Fibroblast of the aortic adventitia (primary cell): ENCODE results near the gene ARMC2. TPM values are rescaled to one million over a fixed set of nuclear protein-coding genes. Genes with fewer than 3 reads are reported as not detected.

Experiments
- DNase-seq: peaks from one replicate; pipeline ENCODE4 v3.0.0-alpha.2; 2010; ENCODE audit warnings: low read depth
- H3K4me3 ChIP-seq: 2 replicates; pipeline ENCODE4 v1.5.1; 2011; ENCODE audit warnings: low read depth, mild to moderate bottlenecking, control low read depth, low read length, moderate library complexity
- total RNA-seq: library from RNA; depleted of rRNA; stranded (reverse); fragments of >200 nt; gene quantifications from 2 replicates; pipeline ENCODE4 v1.2.3, GENCODE V29; 2012; ENCODE audit warnings: low replicate concordance
- TF ChIP-seq, protein P1 (sequence below): IDR thresholded peaks from 2 replicates; pipeline ENCODE4 v1.5.1; 2011; ENCODE audit warnings: mild to moderate bottlenecking, low read length, control low read depth, inconsistent platforms; ENCODE audit not compliant: insufficient read depth

ARMC2 gene
- total RNA-seq, 1 donor, result 2.5 TPM

GRCh38 chr6:108983151-108983550, 134.9 kb downstream of the ARMC2 start:
- peak; percentile 23 for DNase-seq
- TF ChIP-seq, protein P1, sequence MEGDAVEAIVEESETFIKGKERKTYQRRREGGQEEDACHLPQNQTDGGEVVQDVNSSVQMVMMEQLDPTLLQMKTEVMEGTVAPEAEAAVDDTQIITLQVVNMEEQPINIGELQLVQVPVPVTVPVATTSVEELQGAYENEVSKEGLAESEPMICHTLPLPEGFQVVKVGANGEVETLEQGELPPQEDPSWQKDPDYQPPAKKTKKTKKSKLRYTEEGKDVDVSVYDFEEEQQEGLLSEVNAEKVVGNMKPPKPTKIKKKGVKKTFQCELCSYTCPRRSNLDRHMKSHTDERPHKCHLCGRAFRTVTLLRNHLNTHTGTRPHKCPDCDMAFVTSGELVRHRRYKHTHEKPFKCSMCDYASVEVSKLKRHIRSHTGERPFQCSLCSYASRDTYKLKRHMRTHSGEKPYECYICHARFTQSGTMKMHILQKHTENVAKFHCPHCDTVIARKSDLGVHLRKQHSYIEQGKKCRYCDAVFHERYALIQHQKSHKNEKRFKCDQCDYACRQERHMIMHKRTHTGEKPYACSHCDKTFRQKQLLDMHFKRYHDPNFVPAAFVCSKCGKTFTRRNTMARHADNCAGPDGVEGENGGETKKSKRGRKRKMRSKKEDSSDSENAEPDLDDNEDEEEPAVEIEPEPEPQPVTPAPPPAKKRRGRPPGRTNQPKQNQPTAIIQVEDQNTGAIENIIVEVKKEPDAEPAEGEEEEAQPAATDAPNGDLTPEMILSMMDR, result no peak

GRCh38 chr6:108985301-108985700, 137.1 kb downstream of the ARMC2 start:
- DNase-seq, result no peak
- H3K4me3 ChIP-seq, result no peak overlapping the region
- TF ChIP-seq, protein P1, result no peak

More at GRCh38 chr6:108983151-108983550, 134.9 kb downstream of the ARMC2 start:
- no peak overlapping the region for H3K4me3 ChIP-seq

GRCh38 chr6:108987156-108987555, 138.9 kb downstream of the ARMC2 start:
- no peak overlapping the region for H3K4me3 ChIP-seq
- TF ChIP-seq, protein P1, result no peak
- DNase-seq, result no peak

DNA sequence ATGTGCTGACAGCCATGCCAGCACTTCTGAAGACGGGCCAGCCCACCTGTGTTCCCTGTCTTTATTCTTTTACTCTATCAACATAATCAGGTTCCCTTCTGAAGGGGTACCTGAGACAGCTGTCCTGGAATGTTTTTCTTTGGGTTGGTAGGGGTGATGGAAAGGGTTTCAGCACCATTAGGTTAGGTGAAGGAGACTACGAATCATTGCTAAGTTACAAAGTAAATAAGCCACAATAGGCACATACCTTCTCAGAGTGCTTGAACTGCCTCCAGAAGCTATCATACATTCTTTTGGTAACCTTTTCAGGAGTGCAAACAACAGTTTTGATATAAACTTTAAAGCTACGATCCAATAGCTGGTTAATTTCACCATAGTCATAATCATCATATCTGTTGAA, 140.1 kb downstream of the ARMC2 start:
- DNase-seq, result no peak
- no peak overlapping the region for H3K4me3 ChIP-seq
- TF ChIP-seq, protein P1, result no peak

GRCh38 chr6:108988765-108989164, 140.5 kb downstream of the ARMC2 start:
- DNase-seq, result no peak
- TF ChIP-seq, protein P1, result no peak
- no peak overlapping the region for H3K4me3 ChIP-seq

GRCh38 chr6:108989700-108990099, 141.5 kb downstream of the ARMC2 start:
- TF ChIP-seq, protein P1, result no peak
- no peak overlapping the region for H3K4me3 ChIP-seq
- DNase-seq, result no peak

GRCh38 chr6:108993876-108994275, 145.7 kb downstream of the ARMC2 start:
- no peak for DNase-seq
- no peak overlapping the region for H3K4me3 ChIP-seq
- TF ChIP-seq, protein P1, result no peak
